GM21619 (cell line): ENCODE data around the gene NCAM2.

Experiments used
- ATAC-seq: cut with Tn5 transposase; IDR thresholded peaks from one replicate; pipeline ENCODE4 v1.9.1; 2021; ENCODE audit not compliant: unreplicated experiment

Gene NCAM2

GRCh38 chr21:21165063-21165645, 166.9 kb downstream of the NCAM2 start:
- no peak for ATAC-seq

- ATAC-seq: no peak
Observed at GRCh38 chr21:21174676-21175075, 176.5 kb downstream of the NCAM2 start.

GRCh38 chr21:21175798-21176334, 177.7 kb downstream of the NCAM2 start:
- ATAC-seq: no peak

DNA sequence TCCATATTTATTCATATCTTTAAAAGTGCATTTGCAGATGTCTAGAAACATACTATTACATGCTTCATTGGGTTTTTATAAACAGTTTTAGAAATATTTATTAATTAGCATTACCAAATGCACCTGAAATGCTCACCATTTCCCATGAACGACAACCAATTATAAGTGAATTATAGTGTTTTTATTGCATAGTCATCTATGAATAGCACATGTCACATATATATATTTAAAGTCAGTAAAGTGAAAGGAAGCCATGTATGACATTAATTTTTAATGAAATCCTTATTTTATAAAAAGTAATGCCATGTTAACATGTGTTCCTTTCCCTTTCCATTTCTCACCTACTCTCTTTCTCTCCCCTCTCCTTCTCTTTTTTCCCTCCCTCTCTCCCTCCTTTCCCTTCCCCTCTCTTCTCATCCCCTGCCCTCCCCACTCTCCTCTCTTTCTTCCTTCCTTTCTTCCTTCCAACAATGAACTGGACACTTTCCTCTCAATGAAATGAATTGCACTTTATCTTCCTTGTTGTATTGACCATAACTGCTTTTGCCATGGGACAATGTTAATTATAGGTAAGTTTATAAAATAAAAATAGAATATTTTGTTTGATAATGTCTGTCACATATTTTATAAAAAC, 179.3 kb downstream of the NCAM2 start:
- no peak for ATAC-seq

DNA sequence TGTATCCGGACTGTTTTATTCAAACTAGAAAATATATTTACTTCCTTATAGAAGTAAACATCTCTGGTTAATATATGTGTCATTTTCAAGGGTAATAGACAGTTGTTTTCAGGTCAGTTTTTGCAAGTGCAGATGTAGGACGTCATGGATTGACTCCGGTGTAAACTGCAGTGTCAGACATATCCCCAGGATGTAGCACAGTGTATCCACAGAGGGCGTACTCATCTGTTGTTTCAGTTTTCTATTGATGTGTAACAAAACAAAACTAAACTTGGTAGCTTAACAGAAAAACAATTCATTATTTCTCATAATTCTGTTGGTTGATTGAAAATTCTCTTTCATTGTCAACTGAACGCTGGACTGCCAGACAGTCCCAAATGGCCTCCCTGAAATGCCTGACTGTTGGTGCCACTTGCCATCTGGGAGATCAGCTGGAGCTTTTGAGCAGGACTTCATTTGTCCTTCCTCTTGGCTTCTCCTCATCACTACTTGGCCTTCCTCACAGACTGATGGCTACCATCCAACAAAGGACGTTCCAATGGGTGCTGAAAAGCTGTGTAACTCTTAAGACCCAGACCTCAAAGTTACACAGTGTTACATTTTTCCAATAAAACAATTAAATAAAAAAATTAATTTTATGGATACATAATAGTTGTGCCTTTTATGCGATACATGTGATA, 181.6 kb downstream of the NCAM2 start:
- no peak for ATAC-seq

- ATAC-seq: no peak
Observed at GRCh38 chr21:21182401-21183010, 184.3 kb downstream of the NCAM2 start.

- no peak for ATAC-seq
Observed at GRCh38 chr21:21183092-21183491, 184.9 kb downstream of the NCAM2 start.

DNA sequence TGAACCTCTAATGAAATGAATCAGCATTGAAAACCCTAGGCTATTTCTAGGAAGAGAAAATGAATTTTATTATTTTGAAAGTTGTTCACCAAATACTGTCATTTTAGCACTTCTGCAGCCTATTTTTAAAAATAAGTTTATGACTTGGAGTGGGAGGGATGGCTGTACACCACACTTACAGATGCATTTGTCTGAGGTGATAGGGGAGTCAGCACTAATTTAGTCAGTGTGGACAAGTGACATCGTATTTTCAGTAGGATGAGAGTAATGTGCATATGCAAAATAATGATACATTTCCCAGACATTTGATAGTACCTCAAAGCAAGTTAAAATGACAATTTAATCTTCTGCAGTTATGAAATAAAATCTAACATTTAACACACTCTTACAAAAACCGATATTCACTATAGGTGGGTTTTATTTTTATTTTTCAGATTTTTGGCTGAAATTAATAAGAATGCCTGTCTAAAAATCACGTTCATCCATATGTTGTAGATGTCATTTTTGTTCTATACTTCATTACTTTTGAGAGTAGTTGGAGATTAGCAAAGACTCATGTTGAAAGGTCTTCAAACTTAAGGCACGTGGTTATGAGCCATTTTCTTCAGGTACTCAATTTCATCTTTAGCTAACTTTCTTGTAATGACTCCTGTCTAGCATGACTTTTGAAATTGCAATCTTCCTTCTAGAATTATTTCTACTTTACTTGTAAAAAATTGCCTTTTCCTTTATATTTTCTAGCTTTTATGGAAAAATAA, 186.7 kb downstream of the NCAM2 start:
- no peak for ATAC-seq

- ATAC-seq: no peak
Observed at GRCh38 chr21:21187579-21187978, 189.4 kb downstream of the NCAM2 start.

- no peak for ATAC-seq
Observed at GRCh38 chr21:21188513-21189195, 190.4 kb downstream of the NCAM2 start.

- ATAC-seq: no peak
Observed at GRCh38 chr21:21195417-21195943, 197.3 kb downstream of the NCAM2 start.

DNA sequence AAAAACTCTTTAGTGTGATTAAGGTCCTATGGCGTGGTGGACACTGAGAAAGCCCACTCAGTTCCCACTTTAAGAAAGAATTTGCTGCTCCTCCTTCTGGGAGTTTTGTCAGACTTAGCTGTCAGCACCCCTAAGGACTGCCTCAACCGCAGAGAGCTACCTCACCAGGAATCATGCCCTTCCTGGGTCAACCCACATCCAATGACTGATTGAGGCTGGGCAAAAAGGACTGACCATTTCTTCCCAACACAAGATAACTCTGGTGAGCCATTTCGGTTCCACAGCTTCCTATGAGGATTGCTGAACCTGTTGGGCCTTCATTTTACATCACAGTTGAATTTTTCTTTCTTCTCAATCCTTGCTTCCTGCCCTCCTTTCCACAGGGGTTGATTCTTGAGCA, 197.9 kb downstream of the NCAM2 start:
- no peak for ATAC-seq

DNA sequence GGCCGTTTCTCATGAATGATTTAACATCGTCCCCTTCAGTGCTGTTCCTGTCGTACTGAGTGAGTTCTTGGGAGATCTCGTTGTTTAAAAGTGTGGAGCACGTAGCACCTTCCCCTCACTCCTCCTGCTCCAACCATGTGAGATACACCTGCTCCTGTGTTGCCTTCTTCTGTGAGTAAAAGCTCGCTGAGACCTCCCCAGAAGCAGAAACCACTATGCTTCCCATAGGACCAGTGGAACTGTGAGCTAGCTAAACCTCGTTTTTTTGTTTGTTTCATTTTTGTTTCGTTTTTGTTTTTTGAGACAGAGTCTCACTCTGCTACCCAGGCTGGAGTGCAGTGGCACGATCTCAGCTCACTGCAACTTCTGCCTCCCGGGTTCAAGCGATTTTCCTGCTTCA, 198.6 kb downstream of the NCAM2 start:
- no peak for ATAC-seq

- no peak for ATAC-seq
Observed at GRCh38 chr21:21199342-21200102, 201.3 kb downstream of the NCAM2 start.

- ATAC-seq: no peak
Observed at GRCh38 chr21:21200103-21200938, 202.1 kb downstream of the NCAM2 start.

- no peak for ATAC-seq
Observed at GRCh38 chr21:21200939-21201615, 202.9 kb downstream of the NCAM2 start.

GRCh38 chr21:21203822-21204339, 205.7 kb downstream of the NCAM2 start:
- no peak for ATAC-seq
